ENCODE measurements around the gene KIAA0753. TPM values are rescaled to one million over a fixed set of nuclear protein-coding genes. Genes with fewer than 3 reads are reported as not detected.

Gene KIAA0753
- total RNA-seq, 1 experiment from 2014 or later, result 14.7 TPM

DNA sequence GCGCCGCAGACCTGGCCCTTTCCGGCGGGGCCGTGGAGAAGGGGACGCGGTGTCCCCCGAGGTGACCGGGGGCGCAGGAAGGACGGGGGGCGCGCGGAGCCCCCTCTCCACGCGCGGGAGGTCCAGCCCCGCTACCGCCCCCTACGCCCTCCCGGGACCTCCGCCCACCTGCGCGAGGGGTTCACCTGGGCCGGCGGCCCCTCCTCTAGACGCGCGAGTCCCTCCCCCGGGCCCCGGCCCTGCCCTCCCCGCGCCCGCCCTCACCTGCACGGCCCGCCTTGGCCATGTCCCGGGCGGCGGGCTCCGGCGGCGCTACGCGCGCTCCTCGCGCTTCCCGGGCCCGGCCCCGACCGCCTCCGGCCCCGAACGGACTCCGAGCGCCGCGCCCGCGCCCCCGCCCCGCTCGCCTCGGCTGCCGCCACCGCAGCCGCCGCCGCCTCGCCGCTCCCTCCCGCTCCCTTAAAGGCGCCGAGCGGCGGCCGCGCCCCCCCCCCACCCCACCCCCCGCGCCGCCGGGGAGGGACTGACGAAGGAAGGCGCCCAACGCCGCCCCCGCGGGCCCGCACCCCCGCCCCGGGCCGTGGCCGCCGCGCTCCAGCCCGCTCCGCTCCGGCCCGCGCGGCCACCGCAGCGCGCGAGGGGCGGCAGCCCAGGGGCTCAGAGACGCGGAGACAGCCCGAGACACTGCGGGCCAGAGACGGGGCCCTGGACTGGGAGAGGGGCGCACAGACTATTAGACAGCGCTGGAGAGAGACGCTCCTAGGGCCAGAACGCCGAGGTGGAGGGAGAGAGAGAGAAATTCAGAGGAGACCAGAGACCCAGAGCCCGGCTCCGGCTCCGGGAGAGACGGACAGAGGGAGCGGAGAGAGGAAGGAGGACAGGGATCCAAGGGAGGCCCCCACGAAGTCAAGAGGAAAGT is 84.1 kb downstream of the KIAA0753 start, which contains the start of gene PITPNM3:
PITPNM3 (minus strand) TSS at position 435 of the 919 bp plus-strand sequence; CDS start at position 286, 149 bp downstream.
- Histone ChIP-seq H3K36me3 (no peaks in the 10 kb centered on the region), H3K4me1 (replicated peaks) (peaks cover 21% of the 10 kb centered on the region), H3K4me3 (peak within 1 kb of the TSS; percentile 72), H3K27me3 (replicated peaks) (no peaks in the 10 kb centered on the region), H3K9me3 (replicated peaks) (no peaks in the 10 kb centered on the region), H3K27ac (no peak within 1 kb of the TSS)
- DNase-seq (ENCODE audit: low read depth in 1 of 2, low spot score in 2 of 2), result no peak

- no peak overlapping the region for H3K27ac ChIP-seq
- no peaks in the 10 kb centered on the region for H3K9me3 ChIP-seq (replicated peaks)
- H3K4me3 ChIP-seq, result peak overlapping the region; percentile 72
- no peaks in the 10 kb centered on the region for H3K36me3 ChIP-seq
- no peaks in the 10 kb centered on the region for H3K27me3 ChIP-seq (replicated peaks)
- DNase-seq (ENCODE audit: low read depth in 1 of 2, low spot score in 2 of 2), result peak; percentile 53
- peaks cover 21% of the 10 kb centered on the region for H3K4me1 ChIP-seq (replicated peaks)
Observed at GRCh38 chr17:6555331-6556120, 85.0 kb downstream of the KIAA0753 start.

DNA sequence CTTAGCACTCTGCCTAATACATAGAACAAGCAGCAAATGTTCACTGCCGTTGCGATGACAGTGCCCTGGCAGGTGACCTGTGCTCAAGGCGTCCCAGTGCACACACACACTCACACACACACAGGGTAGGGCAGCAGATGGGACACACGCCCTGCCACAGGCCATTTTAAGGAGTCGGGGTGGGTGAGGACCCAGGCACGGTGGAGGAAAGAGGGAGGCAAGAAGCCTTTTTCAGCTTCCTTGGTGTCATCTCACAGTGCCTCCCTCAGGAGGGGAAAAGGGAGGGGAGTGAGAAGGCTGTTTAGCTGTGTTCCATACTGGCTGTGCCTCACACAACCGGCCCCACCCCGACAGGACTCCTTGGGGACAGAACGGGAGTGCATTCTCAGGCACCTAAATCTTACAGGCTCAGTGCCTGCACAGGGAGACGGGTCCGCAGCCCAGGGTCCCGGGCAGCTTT is 85.6 kb downstream of the KIAA0753 start:
- no peaks in the 10 kb centered on the region for H3K27me3 ChIP-seq (replicated peaks)
- no peaks in the 10 kb centered on the region for H3K9me3 ChIP-seq (replicated peaks)
- no peak for DNase-seq (ENCODE audit: low read depth in 1 of 2, low spot score in 2 of 2)
- H3K36me3 ChIP-seq, result no peaks in the 10 kb centered on the region
- no peak overlapping the region for H3K27ac ChIP-seq
- peak overlapping the region; percentile 72 for H3K4me3 ChIP-seq
- peaks cover 21% of the 10 kb centered on the region for H3K4me1 ChIP-seq (replicated peaks)

DNA sequence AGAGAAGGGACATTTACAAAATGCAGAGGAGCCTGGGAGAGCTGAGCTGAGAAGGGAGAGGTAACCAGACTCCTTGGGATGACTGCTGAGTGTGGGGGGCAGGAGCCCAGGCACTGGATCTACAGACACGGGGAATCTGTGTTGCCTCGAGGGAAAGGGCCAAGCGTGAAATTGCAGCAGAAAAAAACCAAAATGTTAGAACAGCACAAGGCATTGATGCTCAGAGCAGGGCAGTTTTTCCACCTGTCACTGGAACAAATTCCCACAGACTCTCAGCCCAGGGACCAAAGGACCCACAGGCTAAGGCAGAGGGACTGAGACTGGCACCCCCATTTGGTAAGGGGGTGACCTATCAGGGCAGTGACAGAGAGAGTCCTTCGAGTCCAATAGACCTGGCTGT is 86.2 kb downstream of the KIAA0753 start:
- Histone ChIP-seq H3K4me1 (replicated peaks) (peaks cover 21% of the 10 kb centered on the region), H3K36me3 (no peaks in the 10 kb centered on the region), H3K9me3 (replicated peaks) (no peaks in the 10 kb centered on the region), H3K27ac (no peak overlapping the region), H3K4me3 (no peak overlapping the region), H3K27me3 (replicated peaks) (no peaks in the 10 kb centered on the region)
- DNase-seq (ENCODE audit: low read depth in 1 of 2, low spot score in 2 of 2), result no peak

GRCh38 chr17:6551869-6552531 is 88.5 kb downstream of the KIAA0753 start:
- H3K9me3 ChIP-seq (replicated peaks), result no peaks in the 10 kb centered on the region
- no peaks in the 10 kb centered on the region for H3K27me3 ChIP-seq (replicated peaks)
- no peak overlapping the region for H3K27ac ChIP-seq
- DNase-seq (ENCODE audit: low read depth in 1 of 2, low spot score in 2 of 2), result no peak
- no peak overlapping the region for H3K4me3 ChIP-seq
- peaks cover 21% of the 10 kb centered on the region for H3K4me1 ChIP-seq (replicated peaks)
- no peaks in the 10 kb centered on the region for H3K36me3 ChIP-seq

DNA sequence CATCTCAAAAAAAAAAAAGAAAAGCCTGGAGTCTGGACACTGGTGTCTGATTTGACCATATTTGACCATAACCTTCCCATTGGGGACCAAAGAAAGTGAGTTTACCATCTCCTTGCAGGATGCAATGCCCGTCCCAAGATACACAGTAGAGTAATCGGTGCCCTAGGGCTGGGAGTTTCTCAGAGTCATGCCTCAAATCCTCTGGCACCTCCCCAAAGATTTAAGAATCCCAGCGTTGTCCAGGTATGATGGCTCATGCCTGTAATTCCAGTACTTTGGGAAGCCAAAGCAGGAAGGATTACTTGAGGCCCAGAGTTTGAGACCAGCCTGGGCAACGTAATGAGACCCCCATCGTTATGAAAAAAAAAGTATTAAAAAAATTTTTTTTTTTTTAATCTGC is 89.2 kb downstream of the KIAA0753 start:
- Histone ChIP-seq H3K36me3 (no peaks in the 10 kb centered on the region), H3K4me3 (no peak overlapping the region), H3K27me3 (replicated peaks) (no peaks in the 10 kb centered on the region), H3K4me1 (replicated peaks) (peaks cover 18% of the 10 kb centered on the region), H3K9me3 (replicated peaks) (no peaks in the 10 kb centered on the region), H3K27ac (no peak overlapping the region)
- DNase-seq (ENCODE audit: low read depth in 1 of 2, low spot score in 2 of 2), result no peak

DNA sequence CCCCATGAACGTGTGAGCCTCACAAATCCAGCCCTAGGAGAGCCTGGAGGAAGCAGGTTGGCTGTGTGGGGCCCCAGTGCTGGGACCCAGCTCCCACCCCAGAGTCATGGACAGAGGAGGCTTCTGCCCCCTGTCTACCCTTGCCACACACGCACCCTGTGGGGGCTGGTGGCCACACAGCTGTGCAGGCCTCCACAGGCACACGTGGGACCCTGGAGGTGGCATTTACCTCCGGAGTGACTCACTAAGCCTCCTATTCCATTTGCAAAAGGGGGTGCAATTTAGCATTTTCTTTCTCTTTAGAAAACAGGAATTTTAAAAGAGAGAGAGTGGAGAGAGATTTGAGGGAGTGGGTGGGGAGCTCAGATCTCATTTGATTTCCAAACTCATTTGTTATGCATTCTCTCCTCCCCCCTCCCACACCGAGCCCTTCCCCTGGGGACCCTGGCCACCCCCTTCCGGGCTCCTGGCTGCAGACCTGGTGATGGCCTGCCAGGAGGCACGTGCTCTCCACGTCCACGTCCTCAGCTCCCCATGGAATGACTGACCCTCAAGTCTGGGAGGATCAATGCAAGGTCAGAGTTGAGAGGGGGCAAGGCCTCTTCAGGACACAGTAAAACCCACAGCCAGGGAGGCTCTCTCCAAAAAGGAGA is 91.0 kb downstream of the KIAA0753 start:
- H3K36me3 ChIP-seq, result no peaks in the 10 kb centered on the region; the same call in 1 of the 2 replicates
- no peak overlapping the region for H3K27ac ChIP-seq
- no peaks in the 10 kb centered on the region for H3K27me3 ChIP-seq (replicated peaks)
- peaks cover 2% of the 10 kb centered on the region for H3K4me1 ChIP-seq (replicated peaks)
- H3K9me3 ChIP-seq (replicated peaks), result no peaks in the 10 kb centered on the region
- DNase-seq (ENCODE audit: low read depth in 1 of 2, low spot score in 2 of 2), result no peak
- H3K4me3 ChIP-seq, result no peak overlapping the region

DNA sequence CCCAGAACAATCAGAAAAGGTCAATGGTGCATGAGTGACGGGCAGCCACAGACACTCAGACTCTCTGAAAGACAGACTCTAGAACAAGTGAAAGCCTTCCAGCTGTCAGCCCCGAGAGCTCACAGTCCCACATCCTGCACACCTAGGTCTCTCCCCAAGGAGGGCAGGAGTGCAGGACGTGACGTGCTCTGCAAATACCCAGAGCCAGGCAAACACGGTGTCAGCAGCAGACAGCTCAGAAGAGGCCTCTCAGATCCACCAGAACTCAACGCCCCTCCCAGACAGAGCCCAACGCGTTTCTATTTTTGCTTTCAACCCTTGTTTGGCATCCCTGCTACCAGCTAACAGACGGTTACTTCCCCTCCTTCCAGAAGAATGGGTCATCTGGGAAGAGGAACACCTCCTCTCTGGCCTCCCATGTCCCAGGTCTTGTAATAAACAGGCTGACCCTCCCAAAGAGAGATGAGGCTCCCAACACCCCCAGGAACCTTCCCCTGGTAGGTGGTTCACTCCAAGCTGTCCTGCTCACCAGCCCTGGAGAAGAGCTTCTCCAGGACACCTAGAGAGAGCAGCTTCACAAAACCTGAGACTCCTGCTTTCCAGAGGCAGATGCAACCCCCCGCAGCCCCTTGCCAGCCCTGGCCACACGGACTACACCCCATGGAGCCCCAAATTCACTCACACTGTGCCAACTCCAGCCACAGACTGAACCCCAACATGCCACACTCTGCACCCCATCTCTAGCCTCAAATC is 91.8 kb downstream of the KIAA0753 start:
- Histone ChIP-seq H3K4me1 (replicated peaks) (no peaks in the 10 kb centered on the region; the same call in 1 of the 2 replicates), H3K36me3 (no peaks in the 10 kb centered on the region; the same call in 1 of the 2 replicates), H3K9me3 (replicated peaks) (no peaks in the 10 kb centered on the region), H3K27ac (no peak overlapping the region), H3K4me3 (no peak overlapping the region), H3K27me3 (replicated peaks) (no peaks in the 10 kb centered on the region)
- no peak for DNase-seq (ENCODE audit: low read depth in 1 of 2, low spot score in 2 of 2)

DNA sequence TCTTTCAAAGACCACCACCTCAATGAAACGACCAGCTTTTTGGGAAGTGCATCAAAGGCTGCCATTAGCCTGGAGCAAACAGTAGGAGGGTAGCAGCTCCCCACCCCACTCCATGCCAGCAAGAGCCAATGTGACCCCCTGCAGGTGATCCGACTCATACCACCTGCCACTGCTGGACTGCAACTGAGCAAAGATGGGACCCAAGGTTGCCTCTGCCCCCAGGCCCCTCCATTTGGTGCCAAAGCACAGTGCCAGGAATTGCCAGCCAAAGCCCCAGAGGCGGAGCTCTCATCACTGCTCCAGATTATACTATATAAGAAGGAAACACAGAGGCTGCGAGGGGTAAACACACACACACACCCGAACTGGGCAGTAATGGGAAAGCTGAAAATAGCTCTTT is 92.5 kb downstream of the KIAA0753 start:
- H3K36me3 ChIP-seq, result no peaks in the 10 kb centered on the region; the same call in 1 of the 2 replicates
- H3K4me3 ChIP-seq, result no peak overlapping the region
- H3K4me1 ChIP-seq (replicated peaks), result no peaks in the 10 kb centered on the region; the same call in 1 of the 2 replicates
- H3K9me3 ChIP-seq (replicated peaks), result no peaks in the 10 kb centered on the region
- DNase-seq (ENCODE audit: low read depth in 1 of 2, low spot score in 2 of 2), result no peak
- no peak overlapping the region for H3K27ac ChIP-seq
- H3K27me3 ChIP-seq (replicated peaks), result no peaks in the 10 kb centered on the region

GRCh38 chr17:6547336-6547735 is 93.2 kb downstream of the KIAA0753 start:
- no peaks in the 10 kb centered on the region; the same call in 1 of the 2 replicates for H3K36me3 ChIP-seq
- no peaks in the 10 kb centered on the region for H3K27me3 ChIP-seq (replicated peaks)
- H3K27ac ChIP-seq, result no peak overlapping the region
- H3K4me3 ChIP-seq, result no peak overlapping the region
- no peak for DNase-seq (ENCODE audit: low read depth in 1 of 2, low spot score in 2 of 2)
- no peaks in the 10 kb centered on the region; the same call in 1 of the 2 replicates for H3K4me1 ChIP-seq (replicated peaks)
- H3K9me3 ChIP-seq (replicated peaks), result no peaks in the 10 kb centered on the region

DNA sequence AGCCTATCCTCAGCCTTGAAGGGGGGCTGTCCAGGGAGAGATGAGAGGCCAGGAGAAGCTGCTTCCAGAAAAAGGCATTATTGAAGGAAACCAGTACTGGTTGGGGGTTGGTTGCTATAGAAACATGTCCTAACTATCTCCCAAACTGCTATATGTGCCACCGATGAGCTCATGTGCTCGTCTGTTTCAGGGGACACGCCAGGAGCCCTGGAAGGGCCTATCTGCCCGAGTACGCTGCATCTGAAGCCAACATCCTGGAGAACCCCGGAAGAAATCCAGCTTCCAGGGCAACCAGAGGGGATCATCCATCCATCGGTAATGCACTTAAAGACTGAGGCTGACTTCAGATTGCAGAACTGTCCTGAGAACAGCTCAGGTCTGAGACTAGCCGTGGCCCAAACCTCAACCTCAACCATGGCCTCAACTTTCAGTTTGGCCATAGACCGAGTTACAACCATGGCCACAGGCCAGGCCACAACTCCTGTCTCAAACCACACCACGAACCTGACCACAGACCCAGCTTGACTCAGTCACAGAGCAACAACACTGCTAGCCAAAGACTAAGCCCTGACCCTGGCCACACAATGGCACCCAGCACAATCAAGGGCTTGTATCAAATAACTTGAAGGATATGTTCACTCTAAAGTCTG is 94.3 kb downstream of the KIAA0753 start:
- no peak for DNase-seq (ENCODE audit: low read depth in 1 of 2, low spot score in 2 of 2)
- Histone ChIP-seq H3K27ac (no peak overlapping the region), H3K36me3 (no peaks in the 10 kb centered on the region; the same call in 1 of the 2 replicates)

GRCh38 chr17:6545291-6545690 is 95.2 kb downstream of the KIAA0753 start:
- DNase-seq (ENCODE audit: low read depth in 1 of 2, low spot score in 2 of 2), result no peak
- no peaks in the 10 kb centered on the region; the same call in 1 of the 2 replicates for H3K4me1 ChIP-seq (replicated peaks)
- no peaks in the 10 kb centered on the region; the same call in 1 of the 2 replicates for H3K36me3 ChIP-seq
- H3K9me3 ChIP-seq (replicated peaks), result no peaks in the 10 kb centered on the region
- H3K4me3 ChIP-seq, result no peak overlapping the region
- H3K27ac ChIP-seq, result no peak overlapping the region
- no peaks in the 10 kb centered on the region for H3K27me3 ChIP-seq (replicated peaks)

More for the DNA sequence above, 94.3 kb downstream of the KIAA0753 start:
- H3K9me3 ChIP-seq (replicated peaks), result no peaks in the 10 kb centered on the region
- H3K4me1 ChIP-seq (replicated peaks), result no peaks in the 10 kb centered on the region; the same call in 1 of the 2 replicates
- no peak overlapping the region for H3K4me3 ChIP-seq
- no peaks in the 10 kb centered on the region for H3K27me3 ChIP-seq (replicated peaks)

Data from SJSA1 (cell line).